Measurements from ENCODE around the gene HBE1.
"Not testable (repeated sequence)": the region's sequence is repeated elsewhere in the genome, so short reads cannot be mapped to it uniquely, and the experiment has no call there.

The HBE1 gene

GRCh38 chr11:5277807-5278382 lies 8.2 kb upstream of the HBE1 start:
- CTCF ChIA-PET, result interaction anchor here (1.5 kb wide), 1 partner anchor 9 kb away, joined by 3 read pairs; no protein-coding TSS in a partner anchor
- Mint-ChIP-seq H3K27me3 (no peaks in the 10 kb centered on the region), H3K27ac (no peak overlapping the region), H3K9me3 (no peaks in the 10 kb centered on the region), H3K36me3 (no peaks in the 10 kb centered on the region), H3K4me1 (no peaks in the 10 kb centered on the region), H3K4me3 (no peak overlapping the region)
- DNase-seq, result no peak

- Mint-ChIP-seq H3K27me3 (no peaks in the 10 kb centered on the region), H3K4me3 (no peak overlapping the region), H3K4me1 (no peaks in the 10 kb centered on the region), H3K9me3 (no peaks in the 10 kb centered on the region), H3K27ac (no peak overlapping the region), H3K36me3 (no peaks in the 10 kb centered on the region)
- CTCF ChIA-PET, result no interaction called here
- DNase-seq, result no peak
Measured at GRCh38 chr11:5276697-5277096, 7.0 kb upstream of the HBE1 start.

GRCh38 chr11:5275369-5276110 lies 5.8 kb upstream of the HBE1 start:
- Mint-ChIP-seq H3K36me3 (no peaks in the 10 kb centered on the region), H3K27me3 (no peaks in the 10 kb centered on the region), H3K9me3 (no peaks in the 10 kb centered on the region), H3K27ac (no peak overlapping the region), H3K4me1 (no peaks in the 10 kb centered on the region), H3K4me3 (no peak overlapping the region)
- DNase-seq, result no peak
- CTCF ChIA-PET, result interaction anchor here (1.3 kb wide), 1 partner anchor 24 kb away, joined by 3 read pairs; no protein-coding TSS in a partner anchor

GRCh38 chr11:5274395-5274794 lies 4.7 kb upstream of the HBE1 start:
- Mint-ChIP-seq H3K27me3 (no peaks in the 10 kb centered on the region), H3K36me3 (no peaks in the 10 kb centered on the region), H3K4me3 (no peak overlapping the region), H3K27ac (no peak overlapping the region), H3K9me3 (no peaks in the 10 kb centered on the region), H3K4me1 (no peaks in the 10 kb centered on the region)
- CTCF ChIA-PET, result interaction anchor here (1.3 kb wide), 1 partner anchor 25 kb away, joined by 3 read pairs; no protein-coding TSS in a partner anchor
- DNase-seq, result no peak

GRCh38 chr11:5272395-5273017 lies 2.8 kb upstream of the HBE1 start:
- Mint-ChIP-seq H3K27ac (no peak overlapping the region), H3K36me3 (no peaks in the 10 kb centered on the region), H3K4me1 (no peaks in the 10 kb centered on the region), H3K4me3 (no peak overlapping the region), H3K9me3 (no peaks in the 10 kb centered on the region), H3K27me3 (no peaks in the 10 kb centered on the region)
- DNase-seq, result no peak
- CTCF ChIA-PET, result no interaction called here

- Mint-ChIP-seq H3K4me3 (no peak overlapping the region), H3K4me1 (no peaks in the 10 kb centered on the region), H3K27ac (no peak overlapping the region), H3K9me3 (no peaks in the 10 kb centered on the region), H3K36me3 (no peaks in the 10 kb centered on the region), H3K27me3 (no peaks in the 10 kb centered on the region)
- CTCF ChIA-PET, result no interaction called here
- no peak for DNase-seq
Measured at GRCh38 chr11:5267033-5267563, 2.6 kb downstream of the HBE1 start.

GRCh38 chr11:5266609-5267008 lies 3.1 kb downstream of the HBE1 start:
- Mint-ChIP-seq H3K27me3 (no peaks in the 10 kb centered on the region), H3K4me1 (no peaks in the 10 kb centered on the region), H3K36me3 (no peaks in the 10 kb centered on the region), H3K4me3 (no peak overlapping the region), H3K27ac (no peak overlapping the region), H3K9me3 (no peaks in the 10 kb centered on the region)
- CTCF ChIA-PET, result no interaction called here
- DNase-seq, result no peak

- Mint-ChIP-seq H3K27ac (no peak overlapping the region), H3K27me3 (no peaks in the 10 kb centered on the region), H3K9me3 (no peaks in the 10 kb centered on the region), H3K4me1 (no peaks in the 10 kb centered on the region), H3K36me3 (no peaks in the 10 kb centered on the region), H3K4me3 (no peak overlapping the region)
- no peak for DNase-seq
- CTCF ChIA-PET, result no interaction called here
Measured at GRCh38 chr11:5265832-5266231, 3.9 kb downstream of the HBE1 start.

GRCh38 chr11:5258543-5259262 lies 11.0 kb downstream of the HBE1 start:
- Mint-ChIP-seq H3K27me3 (no peaks in the 10 kb centered on the region), H3K27ac (no peak overlapping the region), H3K4me3 (no peak overlapping the region), H3K36me3 (no peaks in the 10 kb centered on the region), H3K4me1 (no peaks in the 10 kb centered on the region), H3K9me3 (no peaks in the 10 kb centered on the region)
- no peak for DNase-seq
- CTCF ChIA-PET, result no interaction called here

- CTCF ChIA-PET, result no interaction called here
- no peak overlapping the region for H3K27ac Mint-ChIP-seq
- H3K9me3 Mint-ChIP-seq, result no peaks in the 10 kb centered on the region
- H3K27me3 Mint-ChIP-seq, result no peaks in the 10 kb centered on the region
- no peak for DNase-seq
- no peaks in the 10 kb centered on the region for H3K36me3 Mint-ChIP-seq
- H3K4me1 Mint-ChIP-seq, result no peaks in the 10 kb centered on the region
- H3K4me3 Mint-ChIP-seq, result no peak overlapping the region
Measured at GRCh38 chr11:5257296-5257695, 12.4 kb downstream of the HBE1 start.

GRCh38 chr11:5254646-5255413 lies 14.9 kb downstream of the HBE1 start, which contains the start of gene HBG2:
Gene HBG2 (minus strand): TSS chr11:5254781. CDS start chr11:5254728, 53 bp downstream.
- H3K36me3 Mint-ChIP-seq, H3K4me1 Mint-ChIP-seq, H3K4me3 Mint-ChIP-seq, H3K27me3 Mint-ChIP-seq, DNase-seq, H3K27ac Mint-ChIP-seq, H3K9me3 Mint-ChIP-seq, CTCF ChIA-PET: not testable (repeated sequence)

- H3K4me3 Mint-ChIP-seq, H3K36me3 Mint-ChIP-seq, H3K27me3 Mint-ChIP-seq: not testable (repeated sequence)
Measured at GRCh38 chr11:5254023-5254422, 15.7 kb downstream of the HBE1 start.

GRCh38 chr11:5253440-5253839 lies 16.3 kb downstream of the HBE1 start:
- H3K9me3 Mint-ChIP-seq, H3K4me3 Mint-ChIP-seq, CTCF ChIA-PET, H3K27me3 Mint-ChIP-seq, H3K36me3 Mint-ChIP-seq, H3K27ac Mint-ChIP-seq, H3K4me1 Mint-ChIP-seq, DNase-seq: not testable (repeated sequence)

More at GRCh38 chr11:5254023-5254422, 15.7 kb downstream of the HBE1 start:
- H3K9me3 Mint-ChIP-seq, H3K27ac Mint-ChIP-seq, H3K4me1 Mint-ChIP-seq, CTCF ChIA-PET, DNase-seq: not testable (repeated sequence)

GRCh38 chr11:5252919-5253265 lies 16.9 kb downstream of the HBE1 start:
- CTCF ChIA-PET, result no interaction called here
- no peak overlapping the region for H3K27ac Mint-ChIP-seq
- no peaks in the 10 kb centered on the region for H3K36me3 Mint-ChIP-seq
- no peaks in the 10 kb centered on the region for H3K4me1 Mint-ChIP-seq
- no peak for DNase-seq
- H3K9me3 Mint-ChIP-seq, result no peaks in the 10 kb centered on the region
- no peak overlapping the region for H3K4me3 Mint-ChIP-seq
- no peaks in the 10 kb centered on the region for H3K27me3 Mint-ChIP-seq

All from activated naive CD4-positive, alpha-beta T cell treated with anti-CD3 and anti-CD28 coated beads, Interleukin-2, amount 10 ng/mL, durations not matched to agents 7 days and 5 days (primary cell).